ENCODE data around the gene GABARAP. TPM values are rescaled to one million over a fixed set of nuclear protein-coding genes. Genes with fewer than 3 reads are reported as not detected.

The GABARAP gene
- total and polyA plus RNA-seq, 9 donors: 308 to 363 (median 326) TPM

GRCh38 chr17:7234083-7234951, 7.9 kb downstream of the GABARAP start, which contains the start of gene DVL2:
Gene DVL2, minus strand, starts transcription at chr17:7234517. Its CDS starts 255 bp downstream, at chr17:7234262.
- H3K9me3 ChIP-seq (replicated peaks; ENCODE audit: control insufficient read depth, low read depth, low read length): no peaks in the 10 kb centered on the region
- peak; percentile 98 for DNase-seq
- WGBS (ENCODE audit: insufficient coverage): 0% methylated on average over 59 of the region's 72 CpGs
- H3K4me1 ChIP-seq (ENCODE audit: control insufficient read depth, insufficient read depth, low read length): peaks cover 31% of the 10 kb centered on the region
- peaks cover 40% of the 10 kb centered on the region for H3K36me3 ChIP-seq (ENCODE audit: control insufficient read depth, insufficient read depth, low read length)
- H3K27me3 ChIP-seq (ENCODE audit: control insufficient read depth, insufficient read depth, low read length): no peaks in the 10 kb centered on the region
- peak within 1 kb of the TSS; percentile 91 for H3K27ac ChIP-seq (ENCODE audit: low read length)
- peak within 1 kb of the TSS; percentile 94 for H3K4me3 ChIP-seq (ENCODE audit: low read length)

GRCh38 chr17:7233701-7234082, 8.6 kb downstream of the GABARAP start:
- Histone ChIP-seq H3K9me3 (replicated peaks; ENCODE audit: control insufficient read depth, low read depth, low read length) (no peaks in the 10 kb centered on the region), H3K36me3 (ENCODE audit: control insufficient read depth, insufficient read depth, low read length) (peaks cover 47% of the 10 kb centered on the region), H3K4me3 (ENCODE audit: low read length) (peak overlapping the region; percentile 94), H3K27me3 (ENCODE audit: control insufficient read depth, insufficient read depth, low read length) (no peaks in the 10 kb centered on the region), H3K4me1 (ENCODE audit: control insufficient read depth, insufficient read depth, low read length) (peaks cover 31% of the 10 kb centered on the region), H3K27ac (ENCODE audit: low read length) (peak overlapping the region; percentile 91)
- DNase-seq: no peak
- 0% methylated on average over 9 of the region's 9 CpGs for WGBS (ENCODE audit: insufficient coverage)

GRCh38 chr17:7232114-7232513, 10.1 kb downstream of the GABARAP start:
- no peak for DNase-seq
- Histone ChIP-seq H3K4me3 (ENCODE audit: low read length) (no peak overlapping the region), H3K4me1 (ENCODE audit: control insufficient read depth, insufficient read depth, low read length) (peaks cover 25% of the 10 kb centered on the region), H3K27ac (ENCODE audit: low read length) (no peak overlapping the region), H3K9me3 (replicated peaks; ENCODE audit: control insufficient read depth, low read depth, low read length) (no peaks in the 10 kb centered on the region), H3K27me3 (ENCODE audit: control insufficient read depth, insufficient read depth, low read length) (no peaks in the 10 kb centered on the region), H3K36me3 (ENCODE audit: control insufficient read depth, insufficient read depth, low read length) (peaks cover 60% of the 10 kb centered on the region)
- WGBS (ENCODE audit: insufficient coverage): 72% methylated on average over 5 of the region's 5 CpGs

- H3K4me3 ChIP-seq (ENCODE audit: low read length): no peak overlapping the region
- no peak overlapping the region for H3K27ac ChIP-seq (ENCODE audit: low read length)
- 91% methylated on average over 14 of the region's 19 CpGs for WGBS (ENCODE audit: insufficient coverage)
- H3K4me1 ChIP-seq (ENCODE audit: control insufficient read depth, insufficient read depth, low read length): peaks cover 17% of the 10 kb centered on the region
- peaks cover 64% of the 10 kb centered on the region for H3K36me3 ChIP-seq (ENCODE audit: control insufficient read depth, insufficient read depth, low read length)
- no peaks in the 10 kb centered on the region for H3K9me3 ChIP-seq (replicated peaks; ENCODE audit: control insufficient read depth, low read depth, low read length)
- no peaks in the 10 kb centered on the region for H3K27me3 ChIP-seq (ENCODE audit: control insufficient read depth, insufficient read depth, low read length)
- no peak for DNase-seq
Measured at GRCh38 chr17:7229504-7229903, 12.7 kb downstream of the GABARAP start.

- WGBS (ENCODE audit: insufficient coverage): 94% methylated on average over 8 of the region's 14 CpGs
- peaks cover 20% of the 10 kb centered on the region for H3K4me1 ChIP-seq (ENCODE audit: control insufficient read depth, insufficient read depth, low read length)
- no peaks in the 10 kb centered on the region for H3K9me3 ChIP-seq (replicated peaks; ENCODE audit: control insufficient read depth, low read depth, low read length)
- no peaks in the 10 kb centered on the region for H3K27me3 ChIP-seq (ENCODE audit: control insufficient read depth, insufficient read depth, low read length)
- H3K36me3 ChIP-seq (ENCODE audit: control insufficient read depth, insufficient read depth, low read length): peaks cover 68% of the 10 kb centered on the region
- no peak for DNase-seq
- H3K27ac ChIP-seq (ENCODE audit: low read length): no peak overlapping the region
- no peak overlapping the region for H3K4me3 ChIP-seq (ENCODE audit: low read length)
Measured at GRCh38 chr17:7228920-7229319, 13.3 kb downstream of the GABARAP start.

- no peak for DNase-seq
- no peaks in the 10 kb centered on the region for H3K27me3 ChIP-seq (ENCODE audit: control insufficient read depth, insufficient read depth, low read length)
- no peaks in the 10 kb centered on the region for H3K9me3 ChIP-seq (replicated peaks; ENCODE audit: control insufficient read depth, low read depth, low read length)
- peaks cover 18% of the 10 kb centered on the region for H3K4me1 ChIP-seq (ENCODE audit: control insufficient read depth, insufficient read depth, low read length)
- peaks cover 87% of the 10 kb centered on the region for H3K36me3 ChIP-seq (ENCODE audit: control insufficient read depth, insufficient read depth, low read length)
- H3K4me3 ChIP-seq (ENCODE audit: low read length): no peak overlapping the region
- WGBS (ENCODE audit: insufficient coverage): 94% methylated on average over 29 of the region's 31 CpGs
- H3K27ac ChIP-seq (ENCODE audit: low read length): no peak overlapping the region
Measured at GRCh38 chr17:7226721-7227710, 15.2 kb downstream of the GABARAP start.

- 78% methylated on average over 8 of the region's 21 CpGs for WGBS (ENCODE audit: insufficient coverage)
Measured at GRCh38 chr17:7225711-7226331, 16.4 kb downstream of the GABARAP start.

GRCh38 chr17:7224661-7225111, 17.6 kb downstream of the GABARAP start:
- Histone ChIP-seq H3K4me3 (ENCODE audit: low read length) (no peak overlapping the region), H3K4me1 (ENCODE audit: control insufficient read depth, insufficient read depth, low read length) (peaks cover 36% of the 10 kb centered on the region), H3K36me3 (ENCODE audit: control insufficient read depth, insufficient read depth, low read length) (peaks cover 88% of the 10 kb centered on the region), H3K27me3 (ENCODE audit: control insufficient read depth, insufficient read depth, low read length) (no peaks in the 10 kb centered on the region), H3K9me3 (replicated peaks; ENCODE audit: control insufficient read depth, low read depth, low read length) (no peaks in the 10 kb centered on the region), H3K27ac (ENCODE audit: low read length) (no peak overlapping the region)
- no peak for DNase-seq
- WGBS (ENCODE audit: insufficient coverage): 74% methylated on average over 10 of the region's 15 CpGs

More at GRCh38 chr17:7225711-7226331, 16.4 kb downstream of the GABARAP start:
- H3K4me1 ChIP-seq (ENCODE audit: control insufficient read depth, insufficient read depth, low read length): peaks cover 29% of the 10 kb centered on the region
- H3K27me3 ChIP-seq (ENCODE audit: control insufficient read depth, insufficient read depth, low read length): no peaks in the 10 kb centered on the region
- H3K4me3 ChIP-seq (ENCODE audit: low read length): no peak overlapping the region
- DNase-seq: no peak
- H3K27ac ChIP-seq (ENCODE audit: low read length): no peak overlapping the region
- no peaks in the 10 kb centered on the region for H3K9me3 ChIP-seq (replicated peaks; ENCODE audit: control insufficient read depth, low read depth, low read length)
- H3K36me3 ChIP-seq (ENCODE audit: control insufficient read depth, insufficient read depth, low read length): peaks cover 99% of the 10 kb centered on the region

GRCh38 chr17:7224110-7224509, 18.1 kb downstream of the GABARAP start:
- WGBS (ENCODE audit: insufficient coverage): 90% methylated on average over 2 of the region's 10 CpGs
- H3K4me3 ChIP-seq (ENCODE audit: low read length): no peak overlapping the region

More at GRCh38 chr17:7224110-7224509, 18.1 kb downstream of the GABARAP start:
- Histone ChIP-seq H3K9me3 (replicated peaks; ENCODE audit: control insufficient read depth, low read depth, low read length) (no peaks in the 10 kb centered on the region), H3K36me3 (ENCODE audit: control insufficient read depth, insufficient read depth, low read length) (peaks cover 82% of the 10 kb centered on the region), H3K27me3 (ENCODE audit: control insufficient read depth, insufficient read depth, low read length) (no peaks in the 10 kb centered on the region), H3K4me1 (ENCODE audit: control insufficient read depth, insufficient read depth, low read length) (peaks cover 41% of the 10 kb centered on the region), H3K27ac (ENCODE audit: low read length) (peak overlapping the region; percentile 35)
- DNase-seq: no peak

All from muscle of leg (tissue), 11 donors.